Left ventricle myocardium superior (tissue), 1 donor: ENCODE results near the gene SERPINA1. TPM values are rescaled to one million over a fixed set of nuclear protein-coding genes. Genes with fewer than 3 reads are reported as not detected.

Experiments used
- ATAC-seq: fragments of 200-7000 bp; cut with Tn5 transposase; one replicate; pipeline ENCODE4 v1.9.1; 2020; ENCODE audit warnings: mild to moderate bottlenecking, moderate library complexity
- DNase-seq: peaks from one replicate; pipeline ENCODE4 v3.0.0-alpha.2; 2020
- intact Hi-C: fragments of 100-400 bp; cut with micrococcal nuclease; formaldehyde crosslinking; loops from one replicate; pipeline ENCODE4 v1.11.0; 2022
- total RNA-seq: library from RNA; stranded (reverse); fragmentation: NEBNext Ultra II Directional; extraction: Animal tissue kit (Norgen Biotek cat#: 25700); gene quantifications from one replicate; pipeline ENCODE4 v1.2.1, GENCODE V29; 2021
- donor health status: DM: no; HTN: yes; CAD: no; lungs with severe emphysema.

Gene SERPINA1
- total RNA-seq, 1 donor from 2014 or later = 7.7 TPM

- no peak for ATAC-seq
- intact Hi-C loops = no loop called here
Measured at GRCh38 chr14:94332587-94332986, 55.8 kb downstream of the SERPINA1 start.

GRCh38 chr14:94332063-94332583, 56.3 kb downstream of the SERPINA1 start:
- intact Hi-C loops = no loop called here
- DNase-seq (no peak), ATAC-seq (no peak)

More at GRCh38 chr14:94332587-94332986, 55.8 kb downstream of the SERPINA1 start:
- no peak for DNase-seq

DNA sequence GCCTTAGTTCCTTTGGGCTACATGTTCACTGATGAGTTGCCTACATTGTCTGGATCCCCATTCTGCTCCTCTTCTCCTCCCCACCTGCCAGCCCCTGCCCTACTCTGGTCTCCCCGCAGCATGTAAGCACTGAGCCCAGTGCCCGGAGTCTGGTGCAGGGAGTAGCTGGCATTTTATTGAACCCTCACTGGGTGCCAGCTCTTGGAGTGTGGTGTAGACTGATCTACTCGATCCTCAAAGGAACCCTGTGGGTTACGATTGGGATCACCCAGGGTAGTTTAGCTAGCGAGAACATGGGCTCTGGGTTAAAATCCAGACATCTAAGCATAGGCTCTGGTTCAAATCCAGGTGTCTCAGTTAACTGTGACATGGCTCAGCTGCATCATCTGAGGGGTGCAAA, 56.9 kb downstream of the SERPINA1 start:
- ATAC-seq = no peak
- intact Hi-C loops = no loop called here
- no peak for DNase-seq

DNA sequence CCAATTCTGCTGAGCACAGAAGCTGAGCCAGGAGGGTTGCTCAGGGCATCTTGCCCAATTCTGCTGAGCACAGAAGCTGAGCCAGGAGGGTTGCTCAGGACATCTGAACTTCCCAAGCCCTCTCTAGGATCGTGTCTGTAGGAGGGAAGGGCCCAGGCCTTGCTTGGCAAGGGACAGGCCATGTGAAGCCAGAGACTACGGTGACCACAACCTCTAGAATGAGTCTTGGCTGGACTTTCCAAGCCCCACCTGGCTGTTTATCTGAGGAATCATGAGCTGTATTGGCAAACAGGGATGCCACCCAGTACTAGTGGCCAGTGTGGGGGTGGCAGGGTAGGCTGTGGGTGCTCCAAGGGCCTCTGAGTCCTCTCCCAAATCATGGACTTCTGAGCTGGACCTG, 57.5 kb downstream of the SERPINA1 start:
- DNase-seq (no peak), ATAC-seq (no peak)
- intact Hi-C loops = no loop called here

- intact Hi-C loops = no loop called here
- ATAC-seq (no peak), DNase-seq (no peak)
Measured at GRCh38 chr14:94330432-94330831, 58.0 kb downstream of the SERPINA1 start.

DNA sequence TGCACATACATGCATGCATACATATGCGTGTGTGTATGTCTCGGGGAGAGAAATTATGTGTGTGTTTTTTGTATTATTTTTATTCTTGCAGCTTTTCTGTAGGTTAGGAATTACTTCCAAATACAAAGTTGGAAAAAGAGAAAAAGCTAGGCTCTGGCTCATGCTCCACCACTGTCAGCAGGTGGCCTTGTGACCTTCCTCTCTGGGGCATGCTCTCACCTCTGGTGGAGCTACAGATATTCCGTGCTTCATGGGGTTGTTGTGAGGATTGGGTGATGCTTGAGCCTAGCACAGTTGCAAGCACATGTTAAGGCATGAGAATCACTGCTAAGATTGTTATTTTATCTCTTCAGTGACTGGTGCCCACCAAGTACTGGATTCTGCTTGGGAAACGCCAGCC, 58.5 kb downstream of the SERPINA1 start:
- intact Hi-C loops = no loop called here
- DNase-seq = no peak
- no peak for ATAC-seq

DNA sequence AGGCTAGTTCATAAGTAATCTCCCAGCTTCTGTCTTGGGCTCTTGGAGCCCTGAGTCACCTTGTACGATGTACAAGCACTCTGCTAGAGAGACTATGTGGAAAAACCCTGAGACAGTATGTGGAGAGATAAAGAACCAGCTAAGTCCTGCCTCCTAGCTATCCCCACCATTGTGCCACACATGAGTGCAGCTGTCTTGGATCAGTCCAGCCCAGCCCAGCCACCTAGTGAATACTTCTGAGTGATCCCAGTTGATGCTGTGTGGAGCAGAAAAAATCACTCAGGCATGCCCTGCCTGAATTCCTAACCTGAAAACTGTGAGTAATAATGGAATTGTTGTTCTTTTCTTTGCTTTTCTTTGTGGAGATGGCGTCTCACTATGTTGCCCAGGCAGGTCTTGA, 60.2 kb downstream of the SERPINA1 start:
- intact Hi-C loops = no loop called here
- no peak for DNase-seq
- ATAC-seq = no peak

Other genes with a start within 250 kb of the SERPINA1 start
- gene PPP4R4, start 214.3 kb downstream of the SERPINA1 start, total RNA-seq = 0.30 TPM
- gene SERPINA10, start 95.3 kb downstream of the SERPINA1 start, total RNA-seq = not detected
- gene SERPINA6, start 65.3 kb downstream of the SERPINA1 start, total RNA-seq = not detected
- gene SERPINA2, start 21.9 kb downstream of the SERPINA1 start, total RNA-seq = not detected
- not detected for gene SERPINA11, start 64.2 kb upstream of the SERPINA1 start, total RNA-seq
- gene SERPINA9, start 87.6 kb upstream of the SERPINA1 start, total RNA-seq = not detected
- gene SERPINA12, start 120.9 kb upstream of the SERPINA1 start, total RNA-seq = not detected
- gene SERPINA4, start 172.8 kb upstream of the SERPINA1 start, total RNA-seq = not detected
- gene SERPINA5, start 192.8 kb upstream of the SERPINA1 start, total RNA-seq = 4.0 TPM
- gene SERPINA3, start 223.8 kb upstream of the SERPINA1 start, total RNA-seq = 63.5 TPM